Dendritic cell treated with granulocyte-macrophage colony-stimulating factor and Interleukin-4, amounts not matched to agents 40 ng/mL and 50 ng/mL, for 4 days (primary cell): ENCODE results near the gene COL13A1.

Experiments used
- H3K27ac Mint-ChIP-seq: one replicate; pipeline ENCODE4 v1.8.0; 2022; ENCODE audit warnings: mild to moderate bottlenecking, mixed read lengths
- H3K27me3 Mint-ChIP-seq: one replicate; pipeline ENCODE4 v1.8.0; 2022; ENCODE audit warnings: mild to moderate bottlenecking, mixed read lengths
- H3K36me3 Mint-ChIP-seq: one replicate; pipeline ENCODE4 v1.8.0; 2022; ENCODE audit warnings: low read depth, mixed read lengths
- H3K4me1 Mint-ChIP-seq: one replicate; pipeline ENCODE4 v1.8.0; 2022; ENCODE audit warnings: low read depth, mixed read lengths
- H3K4me3 Mint-ChIP-seq: one replicate; pipeline ENCODE4 v1.8.0; 2022; ENCODE audit warnings: mild to moderate bottlenecking, moderate library complexity, mixed read lengths
- H3K9me3 Mint-ChIP-seq: one replicate; pipeline ENCODE4 v1.8.0; 2022; ENCODE audit warnings: mixed read lengths
- intact Hi-C: fragments of 100-400 bp; cut with micrococcal nuclease; formaldehyde crosslinking; loops from one replicate; pipeline ENCODE4 v1.15.0; 2022

Gene COL13A1

GRCh38 chr10:69865450-69865849 lies 63.7 kb downstream of the COL13A1 start:
- Mint-ChIP-seq H3K36me3 (no peaks in the 10 kb centered on the region), H3K27me3 (peaks cover 14% of the 10 kb centered on the region), H3K27ac (no peak overlapping the region), H3K9me3 (no peaks in the 10 kb centered on the region), H3K4me3 (no peak overlapping the region), H3K4me1 (peaks cover 10% of the 10 kb centered on the region)
- intact Hi-C loops: no loop called here

- Mint-ChIP-seq H3K4me3 (no peak overlapping the region), H3K4me1 (peaks cover 7% of the 10 kb centered on the region), H3K27ac (no peak overlapping the region), H3K9me3 (no peaks in the 10 kb centered on the region), H3K27me3 (peaks cover 13% of the 10 kb centered on the region), H3K36me3 (no peaks in the 10 kb centered on the region)
- intact Hi-C loops: no loop called here
These were observed 64.6 kb downstream of the COL13A1 start for GRCh38 chr10:69866246-69866687.

GRCh38 chr10:69866688-69867461 lies 65.2 kb downstream of the COL13A1 start:
- H3K27ac Mint-ChIP-seq: no peak overlapping the region
- H3K4me1 Mint-ChIP-seq: peaks cover 7% of the 10 kb centered on the region
- peaks cover 15% of the 10 kb centered on the region for H3K27me3 Mint-ChIP-seq
- H3K36me3 Mint-ChIP-seq: no peaks in the 10 kb centered on the region
- no peaks in the 10 kb centered on the region for H3K9me3 Mint-ChIP-seq
- intact Hi-C loops: no loop called here
- H3K4me3 Mint-ChIP-seq: no peak overlapping the region

- intact Hi-C loops: no loop called here
- H3K4me1 Mint-ChIP-seq: peaks cover 7% of the 10 kb centered on the region
- H3K9me3 Mint-ChIP-seq: no peaks in the 10 kb centered on the region
- no peak overlapping the region for H3K4me3 Mint-ChIP-seq
- peaks cover 15% of the 10 kb centered on the region for H3K27me3 Mint-ChIP-seq
- H3K27ac Mint-ChIP-seq: no peak overlapping the region
- H3K36me3 Mint-ChIP-seq: no peaks in the 10 kb centered on the region
These were observed 66.2 kb downstream of the COL13A1 start for GRCh38 chr10:69867699-69868558.

GRCh38 chr10:69868821-69869220 lies 67.1 kb downstream of the COL13A1 start:
- no peak overlapping the region for H3K4me3 Mint-ChIP-seq
- no peak overlapping the region for H3K27ac Mint-ChIP-seq
- H3K27me3 Mint-ChIP-seq: peaks cover 17% of the 10 kb centered on the region
- intact Hi-C loops: no loop called here
- H3K36me3 Mint-ChIP-seq: no peaks in the 10 kb centered on the region
- peaks cover 7% of the 10 kb centered on the region for H3K4me1 Mint-ChIP-seq
- no peaks in the 10 kb centered on the region for H3K9me3 Mint-ChIP-seq

- intact Hi-C loops: no loop called here
- no peaks in the 10 kb centered on the region for H3K9me3 Mint-ChIP-seq
- H3K27ac Mint-ChIP-seq: no peak overlapping the region
- no peaks in the 10 kb centered on the region for H3K36me3 Mint-ChIP-seq
- peaks cover 17% of the 10 kb centered on the region for H3K27me3 Mint-ChIP-seq
- peaks cover 7% of the 10 kb centered on the region for H3K4me1 Mint-ChIP-seq
- H3K4me3 Mint-ChIP-seq: no peak overlapping the region
These were observed 67.7 kb downstream of the COL13A1 start for GRCh38 chr10:69869291-69869961.

GRCh38 chr10:69870591-69870990 lies 68.9 kb downstream of the COL13A1 start:
- Mint-ChIP-seq H3K4me3 (no peak overlapping the region), H3K27ac (no peak overlapping the region), H3K36me3 (no peaks in the 10 kb centered on the region), H3K27me3 (peaks cover 14% of the 10 kb centered on the region), H3K9me3 (no peaks in the 10 kb centered on the region), H3K4me1 (peaks cover 7% of the 10 kb centered on the region)
- intact Hi-C loops: no loop called here

GRCh38 chr10:69871074-69871473 lies 69.4 kb downstream of the COL13A1 start:
- H3K27me3 Mint-ChIP-seq: peaks cover 14% of the 10 kb centered on the region
- H3K27ac Mint-ChIP-seq: no peak overlapping the region
- peaks cover 7% of the 10 kb centered on the region for H3K4me1 Mint-ChIP-seq
- no peak overlapping the region for H3K4me3 Mint-ChIP-seq
- no peaks in the 10 kb centered on the region for H3K36me3 Mint-ChIP-seq
- no peaks in the 10 kb centered on the region for H3K9me3 Mint-ChIP-seq
- intact Hi-C loops: no loop called here

- Mint-ChIP-seq H3K4me1 (peaks cover 7% of the 10 kb centered on the region), H3K9me3 (no peaks in the 10 kb centered on the region), H3K4me3 (no peak overlapping the region), H3K36me3 (no peaks in the 10 kb centered on the region), H3K27ac (no peak overlapping the region), H3K27me3 (peaks cover 14% of the 10 kb centered on the region)
- intact Hi-C loops: no loop called here
These were observed 70.6 kb downstream of the COL13A1 start for GRCh38 chr10:69872323-69872722.

- Mint-ChIP-seq H3K27me3 (peaks cover 14% of the 10 kb centered on the region), H3K36me3 (no peaks in the 10 kb centered on the region), H3K9me3 (no peaks in the 10 kb centered on the region), H3K4me3 (no peak overlapping the region), H3K4me1 (peaks cover 7% of the 10 kb centered on the region), H3K27ac (no peak overlapping the region)
- intact Hi-C loops: no loop called here
These were observed 71.5 kb downstream of the COL13A1 start for GRCh38 chr10:69873135-69873639.

- no peaks in the 10 kb centered on the region for H3K36me3 Mint-ChIP-seq
- H3K27me3 Mint-ChIP-seq: peaks cover 9% of the 10 kb centered on the region
These were observed 72.7 kb downstream of the COL13A1 start for GRCh38 chr10:69874449-69874848.

GRCh38 chr10:69875856-69876255 lies 74.2 kb downstream of the COL13A1 start:
- peaks cover 14% of the 10 kb centered on the region for H3K27me3 Mint-ChIP-seq
- intact Hi-C loops: no loop called here

More at GRCh38 chr10:69874449-69874848, 72.7 kb downstream of the COL13A1 start:
- intact Hi-C loops: no loop called here
- peaks cover under 1% of the 10 kb centered on the region for H3K4me1 Mint-ChIP-seq
- no peak overlapping the region for H3K27ac Mint-ChIP-seq
- H3K9me3 Mint-ChIP-seq: no peaks in the 10 kb centered on the region
- H3K4me3 Mint-ChIP-seq: no peak overlapping the region

GRCh38 chr10:69876286-69876685 lies 74.6 kb downstream of the COL13A1 start:
- intact Hi-C loops: no loop called here
- Mint-ChIP-seq H3K4me3 (no peak overlapping the region), H3K27ac (no peak overlapping the region), H3K9me3 (no peaks in the 10 kb centered on the region), H3K4me1 (no peaks in the 10 kb centered on the region), H3K36me3 (no peaks in the 10 kb centered on the region), H3K27me3 (peaks cover 16% of the 10 kb centered on the region)

More at GRCh38 chr10:69875856-69876255, 74.2 kb downstream of the COL13A1 start:
- no peaks in the 10 kb centered on the region for H3K36me3 Mint-ChIP-seq
- no peak overlapping the region for H3K27ac Mint-ChIP-seq
- no peak overlapping the region for H3K4me3 Mint-ChIP-seq
- H3K4me1 Mint-ChIP-seq: no peaks in the 10 kb centered on the region
- H3K9me3 Mint-ChIP-seq: no peaks in the 10 kb centered on the region

- H3K4me1 Mint-ChIP-seq: no peaks in the 10 kb centered on the region
- no peak overlapping the region for H3K27ac Mint-ChIP-seq
- no peak overlapping the region for H3K4me3 Mint-ChIP-seq
- intact Hi-C loops: no loop called here
- peaks cover 14% of the 10 kb centered on the region for H3K27me3 Mint-ChIP-seq
- no peaks in the 10 kb centered on the region for H3K36me3 Mint-ChIP-seq
- H3K9me3 Mint-ChIP-seq: no peaks in the 10 kb centered on the region
These were observed 75.2 kb downstream of the COL13A1 start for GRCh38 chr10:69876931-69877330.
